Raji (cell line): Measurements from ENCODE around the gene AIMP2.

Experiments used
- POLR2A ChIP-seq: IDR thresholded peaks from 2 replicates; pipeline ENCODE4 v1.6.1; 2011; ENCODE audit warnings: low read depth, low read length, control low read depth; ENCODE audit not compliant: insufficient read depth

AIMP2 gene

DNA sequence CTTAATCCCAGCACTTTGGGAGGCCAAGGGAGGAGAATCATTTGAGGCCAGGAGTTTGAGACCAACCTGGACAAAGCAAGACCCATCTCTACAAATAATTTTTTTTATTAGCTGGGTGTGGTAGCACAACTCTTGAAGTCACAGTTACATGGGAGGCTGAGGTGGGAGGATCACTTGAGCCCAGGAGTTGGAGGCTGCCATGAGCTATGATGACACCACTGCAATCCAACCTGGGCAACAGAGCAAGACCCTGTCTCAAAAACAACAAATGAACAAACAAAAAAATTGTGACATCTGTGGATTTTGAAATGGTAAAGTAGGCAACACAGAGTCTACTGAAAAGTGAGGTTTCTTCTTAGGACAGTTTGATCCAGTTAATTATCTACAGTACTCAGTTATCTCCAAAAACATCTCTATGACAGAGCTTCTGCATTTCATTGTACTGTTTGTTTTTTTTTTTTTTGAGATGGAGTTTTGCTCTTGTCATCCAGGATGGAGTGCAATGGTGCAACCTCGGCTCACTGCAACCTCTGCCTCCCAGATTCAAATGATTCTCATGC lies 18.8 kb downstream of the AIMP2 start:
- TF ChIP-seq POLR2A = no peak

DNA sequence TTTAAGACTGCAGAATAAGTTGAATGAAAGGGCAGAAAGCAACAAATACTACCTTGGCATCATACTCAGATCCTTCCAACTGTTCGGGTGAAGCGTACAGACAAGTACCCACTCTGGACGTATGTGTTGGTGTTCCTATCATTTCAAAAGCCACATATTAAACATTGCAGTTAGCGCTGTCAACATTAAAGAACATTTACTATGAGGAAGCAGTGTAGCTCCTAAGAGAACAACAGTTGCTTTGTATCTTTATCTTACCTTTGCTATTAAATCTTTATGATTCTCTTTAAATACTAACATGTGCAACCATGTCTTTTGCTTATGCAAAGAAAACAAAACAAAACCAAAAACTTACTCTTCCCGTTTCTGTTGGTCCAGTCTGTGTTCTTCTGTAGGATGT lies 19.5 kb downstream of the AIMP2 start:
- no peak for TF ChIP-seq POLR2A

DNA sequence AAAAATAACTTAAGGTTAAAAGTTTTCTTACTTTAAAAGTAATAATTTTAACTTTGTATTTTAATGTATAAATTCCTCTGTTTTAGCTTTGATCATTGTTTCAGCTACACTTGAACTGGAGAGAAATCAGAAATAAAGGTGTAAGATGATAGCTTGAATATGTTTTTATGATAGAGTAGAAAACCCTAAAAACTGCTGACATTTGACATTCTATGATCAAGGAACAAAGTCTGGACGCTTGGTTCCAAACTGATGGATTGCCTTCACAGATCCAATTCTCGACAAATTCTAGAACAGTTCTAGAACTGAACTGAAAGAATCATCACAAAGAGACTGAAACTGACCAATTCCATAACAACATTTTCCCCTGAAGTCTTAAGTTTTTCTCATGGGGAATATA lies 21.9 kb downstream of the AIMP2 start, which contains the start of gene ANKRD61:
Gene ANKRD61, plus strand, starts transcription at position 389 of the 400 bp plus-strand sequence. Its CDS starts 0 bp downstream, at position 389.
- TF ChIP-seq POLR2A = no peak

DNA sequence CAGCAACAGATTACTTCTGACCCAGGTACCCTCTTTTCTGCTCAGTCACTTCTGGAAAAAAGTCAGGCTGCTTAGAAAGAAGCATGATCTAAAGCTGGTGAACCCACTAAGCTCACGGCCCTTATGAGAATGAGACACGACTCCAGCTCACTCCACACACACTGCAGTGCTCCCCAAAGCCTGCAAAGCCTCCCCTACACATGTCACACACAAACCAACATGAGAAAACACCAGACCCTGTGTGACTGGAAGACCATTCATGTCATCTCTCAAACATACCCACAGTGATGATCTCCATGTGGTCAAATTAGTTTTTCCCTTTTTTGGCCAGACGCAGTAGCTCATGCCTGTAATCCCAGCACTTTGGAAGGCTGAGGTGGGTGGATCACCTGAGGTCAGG lies 22.5 kb downstream of the AIMP2 start:
- no peak for TF ChIP-seq POLR2A

DNA sequence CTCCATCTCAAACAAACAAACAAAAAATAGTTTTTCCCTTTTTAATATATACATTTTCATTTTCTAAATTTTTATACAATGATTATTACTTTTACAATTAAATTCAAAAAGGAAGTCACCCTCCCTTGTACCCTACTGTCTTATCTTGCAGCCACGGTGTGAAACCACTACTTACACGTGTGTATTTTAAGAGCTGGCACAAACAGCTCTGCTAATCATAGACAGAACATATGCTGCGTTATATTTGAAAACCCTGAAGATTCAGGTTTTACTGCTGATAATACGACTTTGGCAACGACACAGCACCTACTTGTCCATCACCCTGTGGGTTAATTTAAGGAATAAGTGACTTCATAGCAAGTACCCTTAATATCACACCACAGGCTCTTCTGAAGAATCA lies 23.1 kb downstream of the AIMP2 start:
- no peak for TF ChIP-seq POLR2A

DNA sequence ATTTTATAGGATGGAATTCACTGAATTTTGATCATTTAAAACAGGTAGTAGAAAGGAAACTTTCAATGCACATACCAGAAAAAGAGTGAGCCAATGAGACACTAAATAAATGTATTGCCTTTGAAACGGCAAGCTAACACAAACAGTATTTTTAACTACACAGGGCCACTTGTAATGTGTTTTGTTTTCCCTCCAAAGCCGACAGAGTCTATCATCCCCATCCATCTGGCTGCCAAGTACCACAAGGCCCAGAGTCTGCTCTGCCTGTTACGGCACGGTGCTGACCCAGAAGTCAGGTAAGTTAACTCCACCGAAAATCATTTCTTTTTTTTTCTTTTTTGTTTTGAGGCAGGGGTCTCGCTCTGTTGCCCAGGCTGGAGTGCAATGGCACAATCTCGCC lies 23.6 kb downstream of the AIMP2 start:
- TF ChIP-seq POLR2A = no peak

DNA sequence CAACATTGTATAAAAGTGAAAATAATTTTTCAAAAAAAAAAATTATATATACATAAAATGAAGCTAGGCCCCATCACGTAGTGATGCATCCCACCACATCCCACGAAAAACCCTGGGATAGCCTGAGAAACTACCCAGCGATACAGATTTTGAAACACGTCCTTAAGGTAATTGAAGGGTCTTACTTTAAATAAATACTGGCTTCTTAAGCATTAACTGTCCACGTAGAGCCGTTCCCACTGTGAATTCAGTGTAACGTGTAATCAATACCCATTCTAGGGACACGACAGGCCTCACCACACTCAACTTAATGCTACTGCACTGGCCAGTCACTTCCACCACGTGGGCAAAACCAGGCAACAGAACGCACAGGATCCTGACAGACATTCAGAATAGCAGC lies 26.1 kb downstream of the AIMP2 start:
- TF ChIP-seq POLR2A = no peak

DNA sequence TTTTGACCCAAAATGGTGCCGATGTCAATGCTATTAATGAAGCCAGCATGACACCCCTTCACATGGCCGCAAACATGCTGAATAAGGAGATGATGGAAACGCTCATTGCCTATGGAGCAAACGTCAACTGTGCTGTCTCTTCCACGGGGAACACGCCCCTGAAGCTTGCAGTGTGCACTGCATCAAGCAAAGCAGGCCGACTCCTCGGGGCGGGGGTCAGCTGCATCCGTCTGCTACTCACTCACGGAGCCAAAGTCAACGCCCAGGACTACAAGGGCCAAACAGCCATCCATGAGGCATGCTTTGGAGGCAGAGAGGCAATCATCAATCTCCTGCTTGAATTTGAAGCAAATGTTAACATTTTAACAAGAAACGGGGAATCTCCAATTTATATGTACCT lies 26.6 kb downstream of the AIMP2 start:
- no peak for TF ChIP-seq POLR2A

DNA sequence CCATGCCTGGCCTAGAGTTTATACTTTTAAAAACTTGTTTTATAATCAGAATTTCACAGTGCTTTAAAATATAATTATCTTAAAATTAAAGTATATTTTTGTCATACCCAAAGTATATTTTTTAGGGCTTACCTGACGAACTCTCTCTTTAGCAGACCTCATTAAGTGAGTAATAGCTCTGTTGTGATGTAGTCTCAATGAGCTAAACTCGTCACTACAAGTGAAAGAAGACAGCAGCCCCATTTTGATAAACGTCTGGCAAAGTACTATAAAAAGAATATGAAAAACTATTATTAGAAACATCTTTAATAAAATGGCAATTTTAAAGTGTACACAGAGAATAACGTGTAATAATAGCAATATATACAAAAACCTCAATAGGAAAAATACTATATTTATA lies 40.7 kb downstream of the AIMP2 start:
- no peak for TF ChIP-seq POLR2A

DNA sequence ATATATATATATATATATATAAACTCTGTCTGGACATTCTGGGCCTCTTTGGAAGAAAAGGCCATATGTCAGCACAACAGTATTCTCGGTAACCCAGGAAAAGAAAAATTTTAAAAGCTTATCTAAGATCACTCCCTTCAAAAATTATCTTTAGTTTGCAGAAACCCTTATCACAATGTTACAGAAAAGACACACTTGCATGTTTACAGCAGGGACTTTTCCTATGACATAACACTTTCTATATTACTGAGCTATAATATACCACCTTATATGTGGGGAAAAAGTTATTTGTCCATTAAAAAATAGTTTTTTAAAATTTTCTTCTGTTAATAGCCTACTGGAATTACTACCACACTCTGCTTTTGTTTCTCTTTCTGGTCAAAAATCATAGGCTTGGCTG lies 47.5 kb downstream of the AIMP2 start:
- TF ChIP-seq POLR2A = no peak

DNA sequence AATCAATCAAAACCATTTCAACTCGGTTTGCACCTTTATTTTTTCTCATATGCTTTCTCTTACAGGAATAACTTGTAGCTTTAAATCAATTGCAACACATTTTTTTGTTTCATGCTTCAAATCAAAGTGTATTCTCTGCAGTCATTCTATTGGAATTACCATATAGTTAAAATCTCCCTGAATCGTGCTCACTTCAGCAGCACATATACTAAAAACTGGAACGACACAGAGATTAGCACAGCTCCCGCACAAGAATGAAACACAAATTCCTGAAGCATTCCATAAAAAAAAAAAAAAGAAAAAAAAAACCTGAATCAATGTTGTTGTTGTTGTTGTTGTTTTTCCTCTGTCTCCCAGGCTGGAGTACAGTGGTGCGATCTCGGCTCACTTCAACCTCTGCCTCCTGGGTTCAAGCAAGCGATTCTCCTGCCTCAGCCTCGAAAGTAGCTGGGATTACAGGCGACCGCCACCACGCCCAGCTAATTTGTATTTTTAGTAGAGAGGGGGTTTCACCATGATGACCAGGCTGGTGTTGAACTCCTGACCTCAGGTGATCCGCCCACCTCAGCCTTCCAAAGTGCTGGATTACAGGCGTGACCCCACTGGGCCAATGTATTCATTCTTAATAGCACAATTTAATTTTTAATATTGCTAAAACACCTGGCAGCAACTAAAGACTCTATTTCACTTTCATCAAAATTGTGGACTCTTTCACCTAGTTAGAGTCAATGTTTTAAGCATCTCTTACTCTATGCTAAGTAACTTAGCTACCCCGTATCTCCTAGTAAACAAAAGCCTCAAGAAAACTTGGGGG lies 48.5 kb downstream of the AIMP2 start:
- no peak for TF ChIP-seq POLR2A

DNA sequence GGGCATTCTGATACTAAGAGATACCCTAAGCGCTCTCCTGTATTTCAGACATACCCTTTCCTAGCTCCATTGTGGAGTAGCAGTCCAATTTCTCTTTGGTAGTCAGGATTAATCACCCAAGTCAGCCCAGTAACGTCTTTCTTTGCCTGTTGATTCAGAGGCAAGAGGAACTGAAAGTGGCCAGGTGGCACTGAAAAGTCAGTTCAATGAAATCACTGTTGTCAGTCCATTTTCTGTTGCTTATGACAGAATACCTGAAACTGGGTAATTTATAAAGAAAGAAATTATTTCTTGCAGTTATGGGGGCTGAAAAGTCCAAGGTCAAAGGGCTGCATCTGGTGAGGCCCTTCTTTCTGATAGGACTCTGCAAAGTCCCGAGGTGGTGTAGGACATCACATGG lies 62.3 kb downstream of the AIMP2 start:
- TF ChIP-seq POLR2A = no peak
